ENCODE results near the gene RPRM.
"Not testable (repeated sequence)": the region's sequence is repeated elsewhere in the genome, so short reads cannot be mapped to it uniquely, and the experiment has no call there.

The RPRM gene

DNA sequence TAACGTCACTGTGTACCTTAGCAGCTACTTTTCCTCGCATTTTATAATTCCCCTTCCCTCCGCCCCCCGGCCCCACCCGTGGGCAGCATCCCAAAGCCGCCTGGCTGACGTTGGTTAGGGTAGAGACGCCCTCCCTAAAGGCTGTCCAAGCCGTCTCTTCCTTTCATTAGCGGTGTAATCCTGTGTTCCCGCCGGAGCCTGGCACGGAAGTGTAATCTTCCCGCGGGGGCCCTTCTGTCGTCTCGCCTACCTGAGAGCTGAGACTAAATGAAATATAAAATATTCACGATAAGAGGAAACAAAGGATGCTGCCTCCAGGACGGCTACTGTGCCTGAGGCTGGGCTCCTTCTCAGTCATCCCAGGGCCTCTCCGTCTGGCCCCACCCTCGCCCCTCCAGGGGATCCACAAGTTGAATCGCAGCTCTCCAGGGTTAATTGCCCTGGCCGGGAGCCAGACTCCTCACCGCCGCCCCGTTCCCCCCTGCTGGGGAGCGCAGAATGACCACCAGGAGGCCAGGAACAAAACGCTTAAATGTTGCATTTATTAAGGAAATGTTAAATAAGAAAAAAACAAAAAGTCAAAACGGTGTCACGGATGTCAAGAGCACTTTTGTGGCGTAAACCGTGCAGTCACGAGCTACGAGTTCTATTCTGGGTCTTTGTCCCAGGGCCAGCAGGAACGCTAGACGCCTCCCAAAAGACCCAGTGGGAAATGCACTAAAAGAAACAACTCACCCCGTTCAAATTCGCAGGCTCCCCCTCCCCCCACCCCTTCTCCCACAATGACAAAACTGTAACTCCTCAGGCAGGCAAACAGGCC, 1.5 kb downstream of the RPRM start:
- Histone ChIP-seq H3K4me1 (ENCODE audit: insufficient read depth, low read length) (peaks cover 21% of the 10 kb centered on the region), H3K9me3 (ENCODE audit: low read length) (no peaks in the 10 kb centered on the region), H3K4me3 (ENCODE audit: low read length) (no peak overlapping the region)

DNA sequence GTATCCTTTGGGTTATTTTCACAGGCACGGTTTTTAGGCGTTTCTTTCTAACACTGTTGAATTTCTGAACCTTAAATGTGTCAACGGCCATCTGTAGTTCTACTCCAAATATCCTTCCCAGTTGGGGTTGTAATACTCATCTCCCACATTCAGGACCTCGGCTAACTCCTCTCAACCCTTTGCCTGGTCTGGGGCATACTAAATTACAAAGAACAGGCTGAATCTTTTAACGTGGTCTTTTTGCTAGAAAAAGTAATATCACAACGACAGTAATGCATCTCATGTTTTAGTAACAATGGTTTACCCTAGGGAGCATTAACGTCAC, 2.1 kb downstream of the RPRM start:
- Histone ChIP-seq H2AFZ (ENCODE audit: low read depth, low read length) (no peak overlapping the region), H3K27me3 (ENCODE audit: insufficient read depth, low read length) (peaks cover 42% of the 10 kb centered on the region), H3K4me1 (ENCODE audit: insufficient read depth, low read length) (peaks cover 21% of the 10 kb centered on the region), H3K9me3 (ENCODE audit: low read length) (no peaks in the 10 kb centered on the region), H3K36me3 (ENCODE audit: insufficient read depth, low read length) (no peaks in the 10 kb centered on the region), H3K4me3 (ENCODE audit: low read length) (no peak overlapping the region)

More for the DNA sequence above, 1.5 kb downstream of the RPRM start:
- Histone ChIP-seq H3K27me3 (ENCODE audit: insufficient read depth, low read length) (peaks cover 42% of the 10 kb centered on the region), H2AFZ (ENCODE audit: low read depth, low read length) (peak overlapping the region; percentile 21), H3K36me3 (ENCODE audit: insufficient read depth, low read length) (no peaks in the 10 kb centered on the region)

DNA sequence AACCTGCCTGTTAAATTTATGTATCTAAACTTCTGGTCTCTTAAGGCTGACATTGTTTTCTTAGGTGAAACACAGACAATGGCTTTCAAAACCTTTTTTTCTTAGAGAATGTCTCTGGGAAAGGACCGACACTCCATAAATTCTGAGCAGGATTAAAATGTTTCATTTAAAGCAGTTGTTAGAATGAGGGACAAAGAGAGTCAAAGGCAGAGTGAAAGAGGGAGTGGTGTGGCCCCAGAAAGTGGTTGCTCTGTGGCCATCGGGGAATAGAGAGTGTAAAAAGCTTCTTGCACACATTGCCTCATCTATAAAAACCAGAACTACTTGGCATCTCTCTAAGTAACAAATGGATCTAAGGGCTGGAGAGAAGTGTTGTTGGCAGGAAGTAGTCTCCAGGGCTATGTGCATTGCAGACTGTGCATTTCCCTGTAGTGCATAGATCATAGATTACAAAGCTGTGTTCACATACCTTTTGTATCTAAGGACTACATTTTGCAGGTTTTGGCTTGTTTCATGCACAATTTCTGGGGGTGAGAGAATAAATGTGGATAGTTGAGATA, 3.6 kb downstream of the RPRM start:
- Histone ChIP-seq H3K4me3 (ENCODE audit: low read length) (no peak overlapping the region), H3K9me3 (ENCODE audit: low read length) (no peaks in the 10 kb centered on the region), H3K36me3 (ENCODE audit: insufficient read depth, low read length) (no peaks in the 10 kb centered on the region), H3K27me3 (ENCODE audit: insufficient read depth, low read length) (peaks cover 42% of the 10 kb centered on the region), H2AFZ (ENCODE audit: low read depth, low read length) (no peak overlapping the region), H3K4me1 (ENCODE audit: insufficient read depth, low read length) (peaks cover 21% of the 10 kb centered on the region)

DNA sequence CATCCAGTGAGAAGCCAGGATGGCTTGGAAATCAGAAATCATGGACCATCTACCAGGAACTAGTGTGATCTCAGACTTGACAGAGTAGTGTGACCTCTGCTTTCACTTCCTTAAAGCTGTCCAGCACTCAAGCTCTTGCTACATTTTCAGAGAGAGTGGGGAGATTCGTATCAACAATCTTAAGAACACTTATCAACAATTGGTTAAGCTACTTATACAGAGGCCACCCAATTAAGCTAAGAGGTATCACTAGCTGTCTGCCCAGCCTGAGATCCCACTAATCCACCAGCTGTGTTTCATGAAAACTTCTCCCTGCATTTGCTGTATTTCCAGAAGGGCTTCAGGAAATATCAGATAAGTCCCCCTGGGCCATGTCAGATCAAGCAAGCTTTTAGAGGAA, 4.2 kb downstream of the RPRM start:
- H3K4me1 ChIP-seq (ENCODE audit: insufficient read depth, low read length): peaks cover 17% of the 10 kb centered on the region
- peaks cover 42% of the 10 kb centered on the region for H3K27me3 ChIP-seq (ENCODE audit: insufficient read depth, low read length)
- H3K4me3 ChIP-seq (ENCODE audit: low read length): no peak overlapping the region
- no peak overlapping the region for H2AFZ ChIP-seq (ENCODE audit: low read depth, low read length)
- H3K36me3 ChIP-seq (ENCODE audit: insufficient read depth, low read length): no peaks in the 10 kb centered on the region
- H3K9me3 ChIP-seq (ENCODE audit: low read length): no peaks in the 10 kb centered on the region

DNA sequence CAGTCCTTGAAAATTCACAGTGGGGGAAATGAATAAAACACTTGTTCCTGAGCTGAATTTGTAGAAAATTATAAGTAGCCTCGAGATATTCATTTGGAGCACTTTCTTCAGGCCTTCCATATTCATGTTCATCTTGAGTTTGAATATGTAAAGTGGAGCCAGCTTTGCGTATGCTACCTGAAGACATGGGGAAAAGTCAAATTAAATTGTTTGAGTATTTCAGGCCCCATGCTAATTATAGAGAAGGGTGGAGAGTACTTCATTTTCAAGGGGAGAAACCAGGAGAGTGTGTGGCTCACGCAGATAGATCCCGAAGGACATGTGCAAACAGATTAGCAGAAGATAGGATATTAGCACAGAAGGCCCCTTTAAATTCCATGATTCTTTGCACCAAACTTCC, 7.7 kb downstream of the RPRM start:
- H3K27me3 ChIP-seq (ENCODE audit: insufficient read depth, low read length): peaks cover 19% of the 10 kb centered on the region
- H3K9me3 ChIP-seq (ENCODE audit: low read length): no peaks in the 10 kb centered on the region
- H3K36me3 ChIP-seq (ENCODE audit: insufficient read depth, low read length): no peaks in the 10 kb centered on the region
- H3K4me1 ChIP-seq (ENCODE audit: insufficient read depth, low read length): no peaks in the 10 kb centered on the region
- no peak overlapping the region for H3K4me3 ChIP-seq (ENCODE audit: low read length)
- no peak overlapping the region for H2AFZ ChIP-seq (ENCODE audit: low read depth, low read length)

DNA sequence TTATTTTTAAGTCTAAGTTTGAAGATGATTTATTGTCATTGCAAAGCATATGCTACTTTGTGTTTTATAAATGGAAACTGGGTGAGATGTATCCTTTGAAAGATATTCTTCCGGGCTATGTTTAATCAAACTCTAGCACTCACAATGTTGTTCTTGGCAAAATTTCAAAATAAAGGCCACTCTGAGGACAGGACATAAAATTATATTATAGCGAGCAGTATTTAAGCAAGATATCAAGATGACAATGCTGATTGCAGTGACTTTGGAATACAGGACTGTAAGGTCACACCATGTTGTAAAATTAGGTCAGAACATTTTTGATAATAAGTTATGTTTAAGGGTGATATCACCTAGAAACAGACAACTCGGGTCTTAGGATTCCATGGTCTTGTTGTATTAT, 14.2 kb downstream of the RPRM start:
- Histone ChIP-seq H3K36me3 (ENCODE audit: insufficient read depth, low read length) (no peaks in the 10 kb centered on the region), H3K4me1 (ENCODE audit: insufficient read depth, low read length) (no peaks in the 10 kb centered on the region), H3K4me3 (ENCODE audit: low read length) (no peak overlapping the region), H2AFZ (ENCODE audit: low read depth, low read length) (no peak overlapping the region), H3K27me3 (ENCODE audit: insufficient read depth, low read length) (peaks cover 6% of the 10 kb centered on the region), H3K9me3 (ENCODE audit: low read length) (no peaks in the 10 kb centered on the region)

DNA sequence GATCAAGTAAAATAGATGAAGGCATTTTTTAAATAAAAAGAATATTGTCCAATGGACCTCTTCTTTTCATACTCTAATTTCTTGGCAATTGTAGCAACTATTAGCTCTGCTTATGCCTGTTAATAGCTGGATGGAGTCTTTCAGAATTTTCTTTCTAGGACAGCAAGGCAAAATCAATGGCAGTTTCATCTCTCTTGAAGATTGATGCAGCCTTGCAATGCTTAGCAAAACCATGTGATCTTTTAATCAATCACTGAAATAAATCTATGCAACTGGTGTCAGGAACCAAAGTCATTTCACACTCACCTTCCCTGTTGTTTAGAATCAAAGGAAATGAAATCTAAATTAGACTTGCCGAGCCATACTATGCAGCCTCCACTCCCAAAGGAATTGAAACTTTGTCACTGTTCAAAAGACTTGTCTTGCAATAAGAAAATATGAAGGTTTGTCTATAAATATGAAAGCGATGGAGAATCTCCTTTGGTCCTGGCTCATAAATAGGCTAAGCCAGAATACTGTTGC, 16.2 kb downstream of the RPRM start:
- no peak overlapping the region for H3K4me3 ChIP-seq (ENCODE audit: low read length)
- H2AFZ ChIP-seq (ENCODE audit: low read depth, low read length): no peak overlapping the region
- H3K9me3 ChIP-seq (ENCODE audit: low read length): no peaks in the 10 kb centered on the region
- peaks cover 6% of the 10 kb centered on the region for H3K27me3 ChIP-seq (ENCODE audit: insufficient read depth, low read length)
- H3K36me3 ChIP-seq (ENCODE audit: insufficient read depth, low read length): no peaks in the 10 kb centered on the region
- no peaks in the 10 kb centered on the region for H3K4me1 ChIP-seq (ENCODE audit: insufficient read depth, low read length)

DNA sequence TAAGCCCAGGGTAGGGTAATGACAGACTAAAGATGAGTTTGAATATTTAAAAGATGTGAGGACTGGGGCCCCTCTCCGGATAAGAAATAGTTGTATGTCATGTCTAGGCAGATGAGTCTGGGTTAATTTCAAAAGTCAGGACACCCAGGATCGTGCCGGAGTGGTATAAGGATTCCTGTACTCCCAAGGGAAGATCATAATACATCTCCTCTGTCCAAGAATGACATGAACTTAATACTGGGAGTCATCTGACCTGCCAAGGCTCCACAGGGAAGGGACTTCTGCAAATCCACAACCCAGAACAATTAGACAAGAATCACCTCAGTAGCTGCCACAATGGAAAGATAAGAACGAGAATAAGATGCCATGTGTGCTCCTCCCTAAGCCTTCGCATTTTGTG, 17.1 kb downstream of the RPRM start:
- Histone ChIP-seq H3K9me3 (ENCODE audit: low read length) (no peaks in the 10 kb centered on the region), H3K36me3 (ENCODE audit: insufficient read depth, low read length) (no peaks in the 10 kb centered on the region), H3K27me3 (ENCODE audit: insufficient read depth, low read length) (peaks cover 5% of the 10 kb centered on the region), H3K4me1 (ENCODE audit: insufficient read depth, low read length) (no peaks in the 10 kb centered on the region), H3K4me3 (ENCODE audit: low read length) (no peak overlapping the region), H2AFZ (ENCODE audit: low read depth, low read length) (no peak overlapping the region)

DNA sequence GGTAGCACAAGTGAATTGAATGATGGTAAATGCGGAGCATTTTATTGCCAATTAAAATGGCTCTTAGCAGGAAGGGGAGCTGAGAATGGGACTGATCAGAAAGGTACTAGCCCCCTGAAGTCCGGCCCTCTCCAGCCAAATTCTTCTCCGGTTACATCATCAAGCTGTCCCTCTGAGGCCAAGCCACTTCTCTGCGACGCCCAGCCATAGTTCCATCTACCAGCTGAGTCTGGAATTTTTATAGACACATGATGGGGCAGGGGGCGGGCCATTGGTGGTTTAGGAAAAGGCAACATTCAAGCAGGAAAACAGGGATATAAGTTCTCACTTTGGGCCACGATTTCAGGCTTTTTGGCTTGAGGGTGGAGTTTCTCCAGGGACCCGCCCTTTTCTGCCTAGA, 22.7 kb downstream of the RPRM start:
- no peaks in the 10 kb centered on the region for H3K9me3 ChIP-seq (ENCODE audit: low read length)
- H3K27me3 ChIP-seq (ENCODE audit: insufficient read depth, low read length): no peaks in the 10 kb centered on the region
- H3K4me3 ChIP-seq (ENCODE audit: low read length): no peak overlapping the region
- H3K36me3 ChIP-seq (ENCODE audit: insufficient read depth, low read length): no peaks in the 10 kb centered on the region
- H3K4me1 ChIP-seq (ENCODE audit: insufficient read depth, low read length): no peaks in the 10 kb centered on the region
- H2AFZ ChIP-seq (ENCODE audit: low read depth, low read length): no peak overlapping the region

DNA sequence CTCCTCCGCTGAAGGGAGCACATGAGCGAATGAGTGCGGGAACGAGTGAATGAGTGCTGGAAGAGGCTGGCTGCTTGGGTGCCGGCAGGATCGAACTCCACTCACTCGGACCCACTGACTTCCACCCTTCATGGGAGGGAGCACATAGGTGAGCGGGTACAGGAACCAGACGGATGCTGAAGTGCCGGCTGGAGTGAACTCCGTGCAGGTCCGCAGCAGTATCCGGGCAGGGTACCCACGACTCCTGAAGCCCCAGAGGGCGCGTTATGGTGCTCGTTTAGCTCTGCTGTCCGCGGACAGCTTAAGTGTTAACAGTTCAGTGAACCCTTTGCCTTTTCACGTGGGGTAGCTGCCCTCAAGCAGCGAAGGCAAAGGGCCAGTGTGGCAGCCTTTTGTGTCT, 23.2 kb downstream of the RPRM start:
- no peak overlapping the region for H3K4me3 ChIP-seq (ENCODE audit: low read length)
- no peaks in the 10 kb centered on the region for H3K4me1 ChIP-seq (ENCODE audit: insufficient read depth, low read length)
- H3K36me3 ChIP-seq (ENCODE audit: insufficient read depth, low read length): no peaks in the 10 kb centered on the region
- H3K27me3 ChIP-seq (ENCODE audit: insufficient read depth, low read length): no peaks in the 10 kb centered on the region
- no peaks in the 10 kb centered on the region for H3K9me3 ChIP-seq (ENCODE audit: low read length)
- H2AFZ ChIP-seq (ENCODE audit: low read depth, low read length): no peak overlapping the region

DNA sequence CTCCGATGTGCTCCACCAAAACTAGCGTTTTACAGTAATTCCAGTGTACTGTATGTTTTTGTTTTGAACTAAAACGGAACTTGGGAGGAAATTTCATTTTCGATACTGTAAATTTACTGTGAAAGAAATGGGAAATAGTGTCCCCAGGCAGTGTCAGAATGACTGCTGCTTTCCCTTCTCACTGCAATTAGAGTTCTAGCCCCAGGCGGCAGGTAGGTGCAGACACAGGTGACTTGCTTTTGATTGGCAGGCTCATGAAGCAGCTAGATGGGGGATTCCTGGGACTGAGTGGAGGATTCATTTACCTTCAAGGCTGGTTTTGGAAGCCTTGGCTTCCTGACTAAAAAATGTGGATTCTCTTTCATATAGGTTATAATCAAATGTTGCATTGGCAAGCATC, 27.0 kb downstream of the RPRM start:
- Histone ChIP-seq H3K27me3 (ENCODE audit: insufficient read depth, low read length) (no peaks in the 10 kb centered on the region), H3K4me1 (ENCODE audit: insufficient read depth, low read length) (no peaks in the 10 kb centered on the region), H3K4me3 (ENCODE audit: low read length) (no peak overlapping the region), H3K36me3 (ENCODE audit: insufficient read depth, low read length) (no peaks in the 10 kb centered on the region), H2AFZ (ENCODE audit: low read depth, low read length) (no peak overlapping the region), H3K9me3 (ENCODE audit: low read length) (no peaks in the 10 kb centered on the region)

DNA sequence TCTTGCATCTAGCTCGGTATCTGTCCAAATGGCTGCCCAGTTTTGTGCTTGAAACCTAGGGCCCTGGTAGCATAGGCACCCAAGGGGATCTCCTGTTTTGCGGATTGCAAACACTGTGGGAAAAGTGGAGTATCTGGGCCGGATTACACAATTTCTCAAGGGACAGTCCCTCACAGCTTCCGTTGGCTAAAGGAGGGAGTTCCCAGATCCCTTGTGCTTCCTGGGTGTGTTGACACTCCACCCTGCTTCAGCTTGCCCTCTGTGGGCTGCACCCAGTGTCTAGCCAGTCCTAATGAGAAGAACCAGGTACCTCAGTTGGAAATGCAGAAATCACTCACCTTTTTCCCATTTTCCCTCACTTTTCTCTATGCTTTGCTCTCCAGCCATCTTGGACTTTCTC, 35.5 kb downstream of the RPRM start:
- H3K9me3 ChIP-seq (ENCODE audit: low read length): no peaks in the 10 kb centered on the region
- H3K36me3 ChIP-seq (ENCODE audit: insufficient read depth, low read length): no peaks in the 10 kb centered on the region
- H2AFZ ChIP-seq (ENCODE audit: low read depth, low read length): no peak overlapping the region
- no peaks in the 10 kb centered on the region for H3K4me1 ChIP-seq (ENCODE audit: insufficient read depth, low read length)
- H3K27me3 ChIP-seq (ENCODE audit: insufficient read depth, low read length): no peaks in the 10 kb centered on the region
- no peak overlapping the region for H3K4me3 ChIP-seq (ENCODE audit: low read length)

DNA sequence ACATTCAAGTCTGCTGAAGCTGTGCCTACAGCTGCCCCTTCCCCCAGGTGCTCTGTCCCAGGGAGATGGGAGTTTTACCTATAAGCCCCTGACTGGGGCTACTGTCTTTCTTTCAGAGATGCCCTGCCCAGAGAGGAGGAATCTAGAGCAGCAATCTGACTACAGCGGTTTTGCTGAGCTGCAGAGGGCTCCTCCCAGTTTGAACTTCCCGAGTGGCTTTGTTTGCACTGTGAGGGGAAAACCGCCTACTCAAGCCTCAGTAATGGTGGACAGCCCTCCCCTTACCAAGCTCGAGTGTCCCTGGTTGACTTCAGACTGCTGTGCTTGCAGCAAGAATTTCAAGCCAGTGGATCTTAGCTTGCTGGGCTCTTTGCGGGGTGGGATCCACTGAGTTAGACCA, 35.9 kb downstream of the RPRM start:
- not testable (repeated sequence) for H3K36me3 ChIP-seq (ENCODE audit: insufficient read depth, low read length); H3K9me3 ChIP-seq (ENCODE audit: low read length); H3K4me3 ChIP-seq (ENCODE audit: low read length); H2AFZ ChIP-seq (ENCODE audit: low read depth, low read length); H3K4me1 ChIP-seq (ENCODE audit: insufficient read depth, low read length); H3K27me3 ChIP-seq (ENCODE audit: insufficient read depth, low read length)

DNA sequence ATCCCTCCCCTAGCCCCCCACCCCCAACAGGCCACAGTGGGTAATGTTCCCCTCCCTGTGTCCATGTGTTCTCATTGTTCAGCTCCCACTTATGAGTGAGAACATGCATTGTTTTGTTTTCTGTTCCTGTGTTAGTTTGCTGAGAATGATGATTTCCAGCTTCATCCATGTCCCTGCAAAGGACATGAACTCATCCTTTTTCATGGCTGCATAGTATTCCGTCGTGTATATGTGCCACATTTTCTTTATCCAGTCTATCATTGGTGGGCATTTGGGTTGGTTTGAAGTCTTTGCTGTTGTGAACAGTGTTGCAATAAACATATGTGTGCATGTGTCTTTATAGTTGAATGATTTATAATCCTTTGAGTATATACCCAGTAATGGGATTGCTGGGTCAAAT, 38.5 kb downstream of the RPRM start:
- H3K4me1 ChIP-seq (ENCODE audit: insufficient read depth, low read length); H3K27me3 ChIP-seq (ENCODE audit: insufficient read depth, low read length); H2AFZ ChIP-seq (ENCODE audit: low read depth, low read length); H3K4me3 ChIP-seq (ENCODE audit: low read length); H3K9me3 ChIP-seq (ENCODE audit: low read length); H3K36me3 ChIP-seq (ENCODE audit: insufficient read depth, low read length): not testable (repeated sequence)

Measured in neuron (in vitro differentiated cells).